AG10803 (cell line): Measurements from ENCODE around the gene PLXDC1.
A peak's percentile ranks its signal among the peaks of the same experiment; 100 is the strongest.
"Not testable (repeated sequence)": the region's sequence is repeated elsewhere in the genome, so short reads cannot be mapped to it uniquely, and the experiment has no call there.

Experiments used
- DNase-seq: peaks from one replicate; pipeline ENCODE4 v3.0.0; 2010; ENCODE audit warnings: low read depth
- H3K4me3 ChIP-seq: 2 replicates; pipeline ENCODE4 v1.5.1; 2011; ENCODE audit warnings: mild to moderate bottlenecking, low read length, control low read depth
- TF ChIP-seq, protein P1 (sequence below): conservative IDR thresholded peaks from 2 replicates; pipeline ENCODE4 v1.5.1; 2011; ENCODE audit warnings: mild to moderate bottlenecking, low read length, control low read depth, inconsistent platforms

The PLXDC1 gene

DNA sequence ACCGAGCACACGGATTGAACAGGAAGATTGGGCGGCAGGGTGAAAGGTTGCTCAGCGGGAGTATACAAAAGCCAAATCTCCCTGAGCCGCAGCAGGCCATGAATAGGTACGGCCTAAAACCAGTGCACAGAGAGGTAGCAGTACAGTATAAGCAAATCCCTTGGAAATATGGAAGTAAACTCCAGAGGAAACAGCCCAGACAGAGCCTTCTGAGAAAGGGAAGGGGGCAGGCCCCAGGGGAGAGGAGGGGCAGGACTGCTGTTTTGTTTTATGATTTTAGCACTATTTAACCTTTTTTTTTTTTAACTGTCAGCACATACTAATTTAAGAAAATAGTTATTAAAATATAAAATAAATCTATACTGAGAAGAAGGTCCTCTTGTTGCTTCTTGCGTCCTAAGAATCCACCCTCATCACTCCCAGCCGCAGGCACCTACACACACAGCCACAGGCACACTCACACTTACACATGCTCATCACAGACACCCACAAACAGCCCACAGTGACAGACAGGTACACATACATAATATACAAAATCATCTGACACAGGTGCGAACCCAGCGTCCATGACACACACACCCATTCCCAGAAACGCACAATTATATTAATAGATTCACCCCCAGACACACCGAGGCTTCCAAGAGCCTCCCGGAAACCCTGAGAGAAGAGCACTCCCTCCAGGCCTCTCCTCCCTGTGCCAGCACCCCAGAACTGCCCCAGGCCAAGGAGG, 12.8 kb downstream of the PLXDC1 start:
- no peak overlapping the region for H3K4me3 ChIP-seq
- DNase-seq: no peak
- TF ChIP-seq, protein P1, sequence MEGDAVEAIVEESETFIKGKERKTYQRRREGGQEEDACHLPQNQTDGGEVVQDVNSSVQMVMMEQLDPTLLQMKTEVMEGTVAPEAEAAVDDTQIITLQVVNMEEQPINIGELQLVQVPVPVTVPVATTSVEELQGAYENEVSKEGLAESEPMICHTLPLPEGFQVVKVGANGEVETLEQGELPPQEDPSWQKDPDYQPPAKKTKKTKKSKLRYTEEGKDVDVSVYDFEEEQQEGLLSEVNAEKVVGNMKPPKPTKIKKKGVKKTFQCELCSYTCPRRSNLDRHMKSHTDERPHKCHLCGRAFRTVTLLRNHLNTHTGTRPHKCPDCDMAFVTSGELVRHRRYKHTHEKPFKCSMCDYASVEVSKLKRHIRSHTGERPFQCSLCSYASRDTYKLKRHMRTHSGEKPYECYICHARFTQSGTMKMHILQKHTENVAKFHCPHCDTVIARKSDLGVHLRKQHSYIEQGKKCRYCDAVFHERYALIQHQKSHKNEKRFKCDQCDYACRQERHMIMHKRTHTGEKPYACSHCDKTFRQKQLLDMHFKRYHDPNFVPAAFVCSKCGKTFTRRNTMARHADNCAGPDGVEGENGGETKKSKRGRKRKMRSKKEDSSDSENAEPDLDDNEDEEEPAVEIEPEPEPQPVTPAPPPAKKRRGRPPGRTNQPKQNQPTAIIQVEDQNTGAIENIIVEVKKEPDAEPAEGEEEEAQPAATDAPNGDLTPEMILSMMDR: no peak

DNA sequence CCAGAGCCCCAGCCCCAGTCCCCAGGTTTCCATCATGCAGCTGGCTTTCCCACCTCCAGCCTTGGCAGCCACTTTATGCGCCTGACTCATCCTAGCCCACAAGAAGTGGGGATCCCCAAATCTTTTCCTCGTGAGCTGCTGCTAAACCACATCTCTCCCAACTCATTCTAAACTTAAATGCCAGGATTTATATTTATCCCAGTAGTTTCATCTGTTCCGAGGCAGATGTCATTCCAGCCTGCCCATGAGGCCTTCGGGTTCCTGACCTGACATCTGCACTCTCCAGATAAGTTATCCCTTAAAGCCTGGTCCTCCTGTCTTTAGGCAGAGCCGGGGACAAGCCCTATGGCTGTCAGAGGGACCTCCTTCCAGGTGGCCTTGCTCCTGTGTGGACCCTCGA, 16.6 kb downstream of the PLXDC1 start:
- TF ChIP-seq, protein P1: no peak
- H3K4me3 ChIP-seq: no peak overlapping the region
- DNase-seq: peak; percentile 26

DNA sequence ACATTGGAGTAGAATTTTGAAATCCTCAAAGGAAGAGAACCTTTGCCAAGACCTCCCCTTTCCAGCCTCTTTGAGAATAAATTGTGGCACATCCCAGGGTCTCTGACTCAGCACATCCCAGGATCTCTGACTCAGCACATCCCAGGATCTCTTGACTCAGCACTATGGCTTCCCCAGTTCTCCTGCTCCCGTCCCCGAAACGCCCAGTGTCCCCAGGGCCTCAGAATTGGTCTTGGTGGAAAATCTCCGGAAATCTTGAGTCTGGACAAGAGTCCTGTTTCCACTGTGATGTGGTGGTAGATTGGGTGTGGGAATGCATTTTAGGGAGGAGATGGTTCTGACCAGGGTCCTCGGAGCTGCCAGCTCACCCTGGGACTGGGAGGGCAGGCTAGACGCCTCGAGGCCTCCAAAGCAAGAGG, 19.2 kb downstream of the PLXDC1 start:
- no peak overlapping the region for H3K4me3 ChIP-seq
- TF ChIP-seq, protein P1: no peak
- DNase-seq: peak; percentile 89

- TF ChIP-seq, protein P1: no peak
- H3K4me3 ChIP-seq: no peak overlapping the region
- DNase-seq: no peak
Measured at GRCh38 chr17:39131616-39132015, 19.8 kb downstream of the PLXDC1 start.

GRCh38 chr17:39130205-39130604, 21.2 kb downstream of the PLXDC1 start:
- TF ChIP-seq, protein P1: no peak
- H3K4me3 ChIP-seq: no peak overlapping the region
- DNase-seq: no peak

- H3K4me3 ChIP-seq, DNase-seq: not testable (repeated sequence)
Measured at GRCh38 chr17:39129544-39129943, 21.9 kb downstream of the PLXDC1 start.

DNA sequence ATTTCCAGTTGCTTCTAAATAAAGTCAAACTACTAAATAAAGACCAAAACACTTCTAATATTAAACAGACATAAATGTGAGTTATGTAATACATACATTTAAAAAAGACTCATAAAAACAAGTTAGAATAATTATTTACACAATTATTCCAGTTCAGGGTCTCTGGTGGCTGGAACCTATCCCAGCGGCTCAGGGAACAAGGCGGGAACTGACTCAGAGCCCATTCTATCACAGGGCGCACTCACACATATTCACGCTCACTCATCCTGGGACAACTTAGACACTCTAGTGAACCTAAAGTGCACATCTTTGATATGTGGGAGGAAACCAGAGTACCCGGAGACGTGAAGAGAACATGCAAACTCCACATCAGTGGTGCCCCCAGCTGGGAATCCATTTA, 25.0 kb downstream of the PLXDC1 start:
- TF ChIP-seq, protein P1: no peak
- DNase-seq: no peak
- H3K4me3 ChIP-seq: no peak overlapping the region
